ENCODE results near the gene ZFP37. TPM values are rescaled to one million over a fixed set of nuclear protein-coding genes. Genes with fewer than 3 reads are reported as not detected.

The ZFP37 gene
- total RNA-seq, 1 experiment from 2014 or later: 2.3 TPM

Other genes with a start within 250 kb of the ZFP37 start
- gene SLC46A2, start 165.8 kb downstream of the ZFP37 start, total RNA-seq (2014; rRNA removed; shearing (Covaris generic)): not detected in 2 replicates
- 3.2 and 3.6 TPM in 2 replicates for gene ZNF883, start 44.5 kb downstream of the ZFP37 start, total RNA-seq (2014; rRNA removed; shearing (Covaris generic))
- 7.3 and 9.8 TPM in 2 replicates for gene SLC31A2, start 94.3 kb upstream of the ZFP37 start, total RNA-seq (2014; rRNA removed; shearing (Covaris generic))
- 15.6 and 21.8 TPM in 2 replicates for gene FKBP15, start 164.6 kb upstream of the ZFP37 start, total RNA-seq (2014; rRNA removed; shearing (Covaris generic))
- 34.3 and 36.1 TPM in 2 replicates for gene SLC31A1, start 164.8 kb upstream of the ZFP37 start, total RNA-seq (2014; rRNA removed; shearing (Covaris generic))
- gene CDC26, start 218.8 kb upstream of the ZFP37 start, total RNA-seq (2014; rRNA removed; shearing (Covaris generic)): 81.9 and 83.9 TPM in 2 replicates
- gene PRPF4, start 218.9 kb upstream of the ZFP37 start, total RNA-seq (2014; rRNA removed; shearing (Covaris generic)): 44.1 and 45.9 TPM in 2 replicates
- gene RNF183, start 246.7 kb upstream of the ZFP37 start, total RNA-seq (2014; rRNA removed; shearing (Covaris generic)): not detected in 2 replicates